GM18508 (cell line): ENCODE data around the gene NEO1.

Experiments used
- ATAC-seq: cut with Tn5 transposase; IDR thresholded peaks from one replicate; pipeline ENCODE4 v1.9.1; 2021; ENCODE audit warnings: moderate number of reproducible peaks; ENCODE audit not compliant: insufficient read depth, unreplicated experiment

Gene NEO1, protein sequence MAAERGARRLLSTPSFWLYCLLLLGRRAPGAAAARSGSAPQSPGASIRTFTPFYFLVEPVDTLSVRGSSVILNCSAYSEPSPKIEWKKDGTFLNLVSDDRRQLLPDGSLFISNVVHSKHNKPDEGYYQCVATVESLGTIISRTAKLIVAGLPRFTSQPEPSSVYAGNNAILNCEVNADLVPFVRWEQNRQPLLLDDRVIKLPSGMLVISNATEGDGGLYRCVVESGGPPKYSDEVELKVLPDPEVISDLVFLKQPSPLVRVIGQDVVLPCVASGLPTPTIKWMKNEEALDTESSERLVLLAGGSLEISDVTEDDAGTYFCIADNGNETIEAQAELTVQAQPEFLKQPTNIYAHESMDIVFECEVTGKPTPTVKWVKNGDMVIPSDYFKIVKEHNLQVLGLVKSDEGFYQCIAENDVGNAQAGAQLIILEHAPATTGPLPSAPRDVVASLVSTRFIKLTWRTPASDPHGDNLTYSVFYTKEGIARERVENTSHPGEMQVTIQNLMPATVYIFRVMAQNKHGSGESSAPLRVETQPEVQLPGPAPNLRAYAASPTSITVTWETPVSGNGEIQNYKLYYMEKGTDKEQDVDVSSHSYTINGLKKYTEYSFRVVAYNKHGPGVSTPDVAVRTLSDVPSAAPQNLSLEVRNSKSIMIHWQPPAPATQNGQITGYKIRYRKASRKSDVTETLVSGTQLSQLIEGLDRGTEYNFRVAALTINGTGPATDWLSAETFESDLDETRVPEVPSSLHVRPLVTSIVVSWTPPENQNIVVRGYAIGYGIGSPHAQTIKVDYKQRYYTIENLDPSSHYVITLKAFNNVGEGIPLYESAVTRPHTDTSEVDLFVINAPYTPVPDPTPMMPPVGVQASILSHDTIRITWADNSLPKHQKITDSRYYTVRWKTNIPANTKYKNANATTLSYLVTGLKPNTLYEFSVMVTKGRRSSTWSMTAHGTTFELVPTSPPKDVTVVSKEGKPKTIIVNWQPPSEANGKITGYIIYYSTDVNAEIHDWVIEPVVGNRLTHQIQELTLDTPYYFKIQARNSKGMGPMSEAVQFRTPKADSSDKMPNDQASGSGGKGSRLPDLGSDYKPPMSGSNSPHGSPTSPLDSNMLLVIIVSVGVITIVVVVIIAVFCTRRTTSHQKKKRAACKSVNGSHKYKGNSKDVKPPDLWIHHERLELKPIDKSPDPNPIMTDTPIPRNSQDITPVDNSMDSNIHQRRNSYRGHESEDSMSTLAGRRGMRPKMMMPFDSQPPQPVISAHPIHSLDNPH (N-terminal part only)

DNA sequence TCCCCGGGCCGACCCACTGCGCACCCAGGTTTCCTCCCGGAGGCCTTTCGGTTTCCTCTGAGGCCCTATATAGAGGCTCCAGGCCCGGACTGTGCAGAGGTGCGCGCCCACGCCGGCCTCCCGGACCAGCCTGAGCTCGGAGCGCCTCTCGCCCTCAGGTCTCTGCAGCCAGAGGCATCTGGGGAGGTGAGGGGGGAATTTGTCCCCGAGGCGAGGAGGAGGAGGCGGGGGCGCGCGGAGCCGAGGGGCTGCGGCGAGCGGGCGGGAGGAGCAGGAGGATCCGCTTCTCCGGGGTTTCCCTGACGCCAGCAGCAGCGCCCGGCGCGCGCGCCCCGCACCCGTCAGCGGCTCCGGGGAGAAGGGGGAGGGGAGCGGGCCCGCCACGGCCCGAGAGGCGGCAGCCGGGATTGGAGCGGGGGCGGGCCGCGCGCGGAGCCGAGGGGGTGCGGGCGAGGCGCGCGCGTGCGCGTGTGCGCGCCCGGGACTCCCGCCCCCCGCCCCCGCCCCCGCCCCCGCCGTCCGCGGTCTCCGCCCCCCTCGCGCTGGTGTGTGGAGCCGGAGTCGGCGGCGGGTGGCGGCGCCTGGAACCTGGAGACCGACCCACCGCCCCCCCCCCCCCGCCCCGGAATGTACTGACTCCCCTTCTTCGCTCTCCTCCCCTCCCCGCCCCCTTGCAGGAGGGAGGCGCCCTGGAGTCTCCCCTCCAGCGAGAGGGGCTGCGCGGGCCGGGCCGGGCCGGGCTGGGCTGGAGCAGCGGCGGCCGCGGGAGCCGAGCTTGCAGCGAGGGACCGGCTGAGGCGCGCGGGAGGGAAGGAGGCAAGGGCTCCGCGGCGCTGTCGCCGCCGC lies at the start of gene NEO1:
Gene NEO1, plus strand, starts transcription at position 657 of the 846 bp plus-strand sequence. CDS start 213 bp downstream, outside the sequence.
- ATAC-seq: no peak

DNA sequence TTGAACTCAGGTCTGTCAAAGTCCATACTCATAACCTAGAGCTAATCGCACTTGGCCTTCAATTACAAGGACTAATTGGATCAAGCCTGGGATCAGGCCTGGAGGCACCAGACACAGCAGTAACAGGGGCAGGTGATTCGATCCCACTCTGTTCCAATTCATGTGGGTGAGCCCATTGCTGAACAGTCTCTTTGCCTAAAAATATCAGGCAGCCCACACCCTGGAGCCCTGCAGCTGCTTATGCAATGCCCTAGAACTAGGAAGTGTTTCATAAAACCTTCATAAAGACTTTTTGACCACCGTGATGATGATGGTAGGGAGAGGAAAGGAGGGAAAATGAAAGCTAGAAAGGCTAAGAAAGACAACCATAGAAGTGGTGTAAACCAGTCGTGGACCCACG lies 47.8 kb upstream of the NEO1 start:
- ATAC-seq: no peak

DNA sequence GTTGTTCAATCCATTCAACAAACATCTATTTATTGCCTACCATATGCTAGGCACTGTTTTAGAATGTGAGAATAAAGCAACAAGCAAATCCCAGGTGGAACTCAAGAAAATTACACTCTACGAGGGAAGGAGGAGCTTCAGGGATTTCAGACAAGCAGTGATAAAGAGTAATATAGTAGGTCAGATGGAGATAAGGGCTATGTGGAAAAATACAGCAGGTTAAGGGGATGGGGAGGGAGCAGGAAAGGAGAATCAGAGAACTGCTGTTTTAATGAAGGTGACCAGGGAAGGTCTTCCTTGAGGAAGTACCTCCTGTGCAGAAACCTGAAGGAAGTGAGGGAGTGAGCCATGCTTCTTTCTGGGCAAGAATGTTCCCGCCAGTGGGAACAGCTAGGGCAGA lies 47.2 kb upstream of the NEO1 start:
- ATAC-seq: no peak

DNA sequence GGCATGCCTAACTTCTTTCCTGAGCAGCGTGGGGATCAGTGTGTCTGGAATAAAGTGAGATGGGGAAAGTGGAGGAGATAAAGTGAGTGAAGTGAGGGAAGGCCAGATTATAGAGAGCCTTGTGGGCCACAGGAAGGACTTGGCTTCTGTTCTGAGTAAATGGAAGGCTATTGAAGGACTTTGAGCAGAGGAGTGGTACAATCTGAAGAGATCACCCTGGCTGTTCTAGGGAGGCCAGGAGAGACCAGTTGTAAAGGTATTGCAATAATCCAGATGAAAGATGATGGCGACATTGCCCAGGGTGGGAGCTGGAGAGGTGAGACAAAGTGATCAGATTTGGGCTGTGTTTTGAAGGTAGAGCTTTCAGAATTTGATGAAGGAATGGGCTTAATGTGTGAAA lies 46.8 kb upstream of the NEO1 start:
- ATAC-seq: no peak

DNA sequence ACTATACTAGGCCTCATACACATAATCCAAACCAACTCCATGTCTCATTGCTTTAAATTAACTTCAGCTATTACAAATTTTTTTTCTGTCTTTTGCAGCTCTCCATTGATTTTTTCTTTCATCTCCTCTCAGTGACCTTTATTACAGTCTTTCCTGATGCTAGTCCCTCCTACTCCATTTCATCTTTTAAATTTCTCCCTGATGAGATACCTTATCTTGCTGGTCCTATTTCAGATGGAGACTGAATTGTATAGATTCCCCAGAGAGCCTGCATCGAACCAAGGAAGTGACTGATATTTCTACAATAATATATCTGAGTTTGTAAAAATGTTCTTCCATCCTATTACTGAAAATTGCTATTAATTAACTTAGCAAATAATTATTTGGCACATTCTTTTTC lies 45.7 kb upstream of the NEO1 start:
- ATAC-seq: no peak

DNA sequence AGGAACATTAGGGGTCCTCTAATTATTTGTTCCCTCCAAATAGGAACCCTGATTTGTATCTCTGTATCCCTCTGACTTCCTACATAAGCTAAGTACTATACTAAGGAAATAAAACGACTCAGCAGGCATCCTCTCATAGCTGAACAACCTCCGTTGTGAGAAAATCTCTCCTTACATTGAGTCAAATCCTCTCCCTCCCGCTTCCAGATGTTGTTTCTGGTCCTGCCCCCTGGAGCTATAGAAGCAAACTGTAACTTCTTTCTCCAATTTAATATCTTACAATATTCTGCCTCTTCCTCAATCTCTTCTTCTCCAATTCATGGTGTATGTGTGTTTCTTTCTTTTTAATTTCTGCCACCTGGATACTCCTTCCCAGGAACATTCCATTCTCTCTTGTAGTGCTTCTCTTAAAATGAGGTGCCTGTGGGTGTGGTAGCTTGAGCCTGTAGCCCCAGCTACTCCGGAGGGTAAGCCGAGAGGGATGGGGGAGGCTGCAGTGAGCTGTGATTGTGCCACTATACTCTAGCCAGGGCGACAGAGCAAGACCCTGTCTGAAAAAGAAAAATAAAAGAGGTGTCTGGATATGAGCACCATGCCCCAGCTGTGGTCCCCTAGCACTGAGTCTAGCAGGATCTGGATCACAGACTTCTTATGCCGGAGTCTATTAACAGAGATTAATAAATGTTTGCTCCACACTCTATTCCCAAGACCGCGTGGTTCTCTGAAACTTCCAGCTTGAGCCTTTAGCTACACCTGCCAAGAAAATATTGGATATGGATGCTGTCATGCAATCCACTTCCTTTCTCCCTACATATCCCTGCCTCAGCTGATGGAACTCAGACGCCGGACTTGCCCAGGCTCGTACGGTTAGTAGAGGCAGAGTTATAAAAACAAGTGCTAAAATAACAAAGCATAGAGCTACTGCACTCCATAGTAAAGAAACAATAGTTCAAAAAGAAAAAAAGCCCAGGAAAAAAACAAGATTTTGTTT lies 42.9 kb upstream of the NEO1 start:
- ATAC-seq: no peak

DNA sequence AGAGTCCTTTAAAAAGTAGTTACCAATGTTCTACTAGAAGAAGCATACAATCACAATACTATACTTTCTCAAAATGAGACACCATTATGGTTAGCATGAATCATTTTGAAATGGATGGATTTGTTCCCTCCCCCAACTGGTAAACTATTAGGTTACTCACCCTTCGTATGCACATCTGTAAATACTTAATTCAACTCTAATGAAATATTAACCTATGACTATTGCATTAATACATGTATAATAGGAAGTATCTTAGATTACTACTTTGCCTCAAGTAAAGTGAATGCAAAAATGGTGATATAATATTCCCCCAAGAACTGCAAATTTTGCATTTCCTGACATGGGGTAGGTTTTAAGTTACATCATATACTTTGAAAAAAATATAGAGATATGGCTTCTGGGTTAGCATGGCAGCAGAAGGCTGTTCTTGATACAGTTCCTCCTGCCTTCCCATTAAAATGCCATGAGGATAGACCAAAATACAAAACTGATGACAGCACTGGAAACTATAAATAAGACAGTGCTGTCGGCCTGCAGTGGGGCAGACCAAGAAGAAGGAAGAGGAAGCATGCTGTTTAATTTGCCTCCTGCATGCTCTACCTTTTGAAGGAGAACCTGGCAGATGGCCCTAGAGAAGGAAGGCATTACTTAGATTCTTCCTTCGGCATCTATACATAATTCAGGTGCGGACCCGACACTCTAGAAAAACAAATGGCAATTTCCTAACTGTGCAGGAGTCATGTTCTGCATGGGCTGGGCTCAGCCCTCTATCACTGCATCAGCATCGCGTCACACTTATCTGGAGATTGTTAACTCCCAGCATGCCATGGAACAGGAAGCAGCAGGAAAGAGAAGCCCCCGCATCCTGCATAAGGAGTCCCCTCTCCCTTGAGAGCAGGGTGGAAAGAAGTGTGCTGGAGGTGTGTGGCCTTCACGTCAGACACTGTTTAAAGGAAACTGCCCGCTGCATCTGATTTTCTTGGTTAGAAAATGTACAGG lies 41.8 kb upstream of the NEO1 start:
- no peak for ATAC-seq

DNA sequence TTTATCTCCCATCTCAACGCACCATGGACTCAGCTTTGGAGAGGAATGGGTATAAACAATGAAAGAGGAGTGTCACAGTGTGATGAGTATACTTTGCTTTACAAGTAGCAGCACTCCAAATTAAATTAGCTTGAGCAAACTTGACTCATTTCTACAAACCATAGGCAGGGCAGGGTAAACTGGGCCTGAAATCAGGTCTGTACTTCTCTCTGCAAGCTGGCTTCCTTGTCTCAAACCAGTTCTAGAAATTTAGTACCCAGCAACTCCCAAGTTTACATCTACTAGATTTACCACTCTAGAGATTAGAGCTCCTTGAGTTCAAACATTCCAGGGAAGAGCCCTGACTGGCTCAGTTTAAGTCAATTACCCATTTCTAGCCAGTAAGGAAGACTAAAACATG lies 37.4 kb upstream of the NEO1 start:
- ATAC-seq: no peak

DNA sequence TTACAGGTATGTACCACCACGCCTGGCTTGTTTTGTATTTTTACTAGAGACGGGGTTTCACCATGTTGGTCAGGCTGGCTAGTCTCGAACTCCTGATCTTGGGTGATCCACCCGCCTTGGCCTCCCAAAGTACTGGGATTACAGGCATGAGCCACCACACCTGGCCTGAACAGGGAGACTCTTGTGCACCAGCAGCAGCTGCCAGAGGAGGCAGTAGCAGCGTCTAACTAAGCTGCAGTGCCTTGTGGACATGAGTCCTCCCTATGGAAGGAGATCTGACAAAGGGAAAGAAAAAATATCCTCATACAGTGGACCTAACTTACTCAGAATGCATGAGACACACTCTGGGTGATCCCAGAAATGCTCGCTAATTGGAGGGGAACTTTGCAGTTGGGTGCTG lies 36.8 kb upstream of the NEO1 start:
- no peak for ATAC-seq

DNA sequence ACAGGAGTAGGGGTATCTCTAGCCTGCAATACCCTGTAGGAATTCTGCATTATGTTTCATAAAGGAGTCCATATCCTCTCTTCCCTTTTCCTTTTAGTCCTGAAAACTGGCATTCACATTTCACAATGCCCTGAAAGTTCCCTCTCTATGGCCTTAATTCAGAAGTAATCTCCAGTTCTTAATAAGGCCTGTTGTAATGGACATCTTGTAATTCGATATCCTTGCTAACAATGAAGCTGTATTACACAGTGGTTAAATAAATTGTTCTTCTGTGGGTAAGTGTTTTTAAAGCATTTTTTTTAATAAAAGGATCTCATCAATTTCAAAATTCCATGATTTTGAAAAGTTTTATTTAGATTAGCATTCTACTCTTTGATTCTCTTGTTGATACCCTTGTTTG lies 34.3 kb upstream of the NEO1 start:
- ATAC-seq: no peak

DNA sequence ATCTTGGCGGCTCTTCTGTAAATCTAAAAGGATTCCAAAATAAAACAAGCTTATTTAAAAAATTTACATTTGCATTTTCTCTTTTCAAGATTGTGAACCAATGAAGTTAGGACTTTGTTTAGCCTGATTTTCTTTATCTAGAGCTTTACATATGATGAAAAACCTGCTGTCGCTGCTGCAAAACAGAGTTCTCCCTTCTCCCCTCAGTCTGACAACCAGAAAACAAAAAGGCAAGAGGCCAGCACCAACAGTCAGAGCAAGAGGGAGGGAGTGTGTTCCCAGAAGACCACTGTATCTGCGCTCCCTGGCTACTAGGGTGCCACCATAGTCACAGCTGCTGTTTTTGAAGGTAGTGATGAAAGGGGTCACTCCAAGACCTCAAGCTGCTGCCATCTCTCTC lies 33.1 kb upstream of the NEO1 start:
- no peak for ATAC-seq

DNA sequence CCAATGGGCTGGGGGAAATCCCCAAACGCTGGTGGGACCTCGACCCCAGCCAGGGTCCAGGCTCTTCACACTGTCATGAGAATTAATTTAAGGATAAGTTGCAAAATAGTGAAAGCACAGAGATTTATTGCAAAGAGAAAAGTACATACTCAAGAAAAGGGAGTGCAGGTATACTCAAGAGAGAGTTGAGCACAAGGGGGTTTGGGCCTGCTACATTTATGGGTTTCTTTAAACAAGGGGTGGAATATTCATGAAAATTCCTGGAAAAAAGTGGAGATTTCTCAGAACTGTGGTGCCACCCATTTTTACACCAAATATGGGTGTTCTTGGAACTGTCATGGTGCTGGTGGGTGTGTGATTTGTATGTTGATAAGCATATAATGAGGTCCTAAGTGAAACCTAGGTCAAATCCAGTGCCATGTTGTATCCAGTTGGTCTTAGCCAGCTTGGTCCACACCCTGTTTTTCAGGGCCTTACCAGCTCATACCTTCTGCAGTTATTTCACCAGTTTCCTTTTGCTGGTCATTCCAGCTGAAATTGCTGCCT lies 32.6 kb upstream of the NEO1 start:
- ATAC-seq: no peak

DNA sequence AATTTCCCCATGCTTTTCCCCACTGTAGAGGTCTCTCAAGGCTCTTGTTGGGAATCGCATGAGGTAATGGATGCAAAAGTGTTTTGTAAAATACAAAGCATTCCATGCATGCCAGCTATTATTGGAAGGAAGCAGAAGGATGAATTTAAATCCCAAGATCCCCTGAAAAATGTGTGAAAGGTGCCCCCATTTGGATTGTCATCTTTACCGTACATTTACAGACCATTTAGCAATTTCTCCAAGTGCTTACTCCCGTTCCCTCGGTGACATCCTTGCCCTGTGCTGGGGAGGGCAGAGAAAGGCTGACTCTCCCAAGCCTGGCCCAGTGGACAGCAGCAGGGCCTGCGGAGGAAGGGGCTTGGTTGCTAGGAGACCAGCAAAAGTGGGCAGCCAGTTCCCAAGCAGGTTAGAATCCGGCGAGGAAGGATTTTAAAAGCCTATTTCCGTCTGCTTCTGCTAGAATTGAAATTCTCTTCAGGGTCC lies 31.1 kb upstream of the NEO1 start:
- no peak for ATAC-seq

DNA sequence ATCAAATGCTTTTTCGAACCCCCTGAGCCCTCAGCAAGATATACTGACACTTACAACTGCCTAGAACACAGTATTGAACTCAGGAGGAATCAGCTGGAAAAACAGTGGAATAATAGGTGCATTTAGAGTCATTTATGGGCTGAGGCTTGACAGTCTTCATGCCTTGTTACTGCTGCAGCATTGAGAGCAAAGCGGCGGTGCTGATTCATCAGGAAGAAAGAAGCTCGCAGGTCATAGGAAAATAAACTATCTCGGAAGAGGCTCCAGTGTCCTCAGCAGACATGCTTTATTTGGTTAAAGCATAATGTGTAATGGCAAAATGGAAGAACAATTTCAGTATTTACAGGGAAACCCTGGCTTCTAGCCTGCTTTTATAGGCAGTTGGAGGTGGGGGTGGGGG lies 30.1 kb upstream of the NEO1 start:
- no peak for ATAC-seq

DNA sequence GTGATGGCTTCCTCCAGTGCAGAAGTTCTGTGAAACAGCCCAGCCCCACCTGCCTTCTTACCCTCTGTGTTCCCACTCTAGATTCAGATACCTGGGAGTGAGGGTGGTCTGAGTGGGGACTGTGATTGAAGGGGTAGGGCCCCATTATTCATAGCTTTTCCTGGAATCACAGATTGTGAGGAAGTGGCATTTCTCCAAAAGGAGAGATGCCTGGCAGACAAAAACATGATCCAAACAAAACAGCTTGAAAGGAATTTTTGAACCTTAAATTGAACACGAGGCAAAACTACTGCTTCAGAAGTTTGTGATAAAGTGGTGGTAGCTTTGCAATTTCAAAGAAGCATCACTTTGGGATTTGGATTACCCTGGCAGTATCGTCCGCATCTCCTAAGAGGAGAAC lies 29.2 kb upstream of the NEO1 start:
- ATAC-seq: no peak

DNA sequence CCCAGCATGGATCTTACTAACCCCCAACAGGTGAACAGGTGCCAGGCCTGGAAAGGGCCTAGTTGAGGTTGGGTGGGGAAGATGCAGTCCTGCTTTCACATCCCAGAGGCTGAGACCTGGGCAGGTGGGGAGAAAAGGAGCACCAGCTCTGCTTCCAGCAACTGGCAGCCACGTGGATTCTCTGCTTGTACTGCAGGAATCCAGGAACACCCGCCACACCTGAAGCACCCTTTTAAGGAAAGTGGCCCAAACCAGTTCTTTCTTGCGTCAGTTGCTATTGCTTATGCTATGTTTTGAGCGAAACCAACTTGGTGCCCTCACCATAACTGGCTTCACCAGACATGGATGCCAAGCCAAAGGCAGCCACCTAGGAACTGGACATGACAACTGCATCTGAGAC lies 28.1 kb upstream of the NEO1 start:
- no peak for ATAC-seq

DNA sequence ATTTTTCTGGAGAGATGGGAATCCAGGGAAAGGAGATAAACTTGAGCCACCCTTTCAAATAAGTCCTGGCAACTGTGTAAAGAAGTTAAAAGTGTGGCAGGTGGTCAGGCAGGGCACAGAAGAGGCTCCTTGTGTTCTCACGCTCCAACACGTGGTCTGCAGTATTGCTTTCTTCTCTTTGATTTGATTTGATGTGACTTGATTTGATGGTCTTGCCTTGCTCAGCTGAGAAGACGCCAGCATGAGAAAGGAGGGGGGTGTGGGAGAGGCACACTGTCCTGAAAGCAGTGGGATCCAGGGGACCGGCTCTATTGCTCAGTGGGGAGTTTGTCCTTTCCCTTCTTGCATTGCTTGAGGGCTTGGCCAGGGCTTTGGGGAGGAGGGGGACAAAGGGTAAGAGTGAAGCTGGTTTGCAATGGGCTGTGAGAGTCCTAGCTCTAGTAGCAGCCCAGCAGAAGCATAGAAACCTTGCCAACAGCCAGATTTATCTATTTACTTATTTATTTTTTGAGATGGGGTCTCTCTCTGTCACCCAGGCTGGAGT lies 25.7 kb upstream of the NEO1 start:
- ATAC-seq: no peak
